ENCODE results near the gene TYROBP.

GRCh38 chr19:35909684-35910035, 1.6 kb upstream of the TYROBP start:
- TF ChIP-seq USF2 (IDR thresholded peaks at IDR 0.05; ENCODE audit: low read length) (no peak), EP300 (IDR thresholded peaks at IDR 0.05; ENCODE audit: borderline replicate concordance in 1 of 2, low read depth in 2 of 2, low read length in 2 of 2) (no peak), CTCF (IDR thresholded peaks at IDR 0.05; ENCODE audit: control extremely low read depth in 1 of 3, insufficient read depth in 1 of 3, low read depth in 1 of 3, low read length in 3 of 3) (no peak), EZH2 (IDR thresholded peaks at IDR 0.05; ENCODE audit: low read depth, low read length, severe bottlenecking) (no peak), RAD21 (IDR thresholded peaks at IDR 0.05 in 1 of 2, conservative IDR thresholded peaks at IDR 0.05 in 1 of 2; ENCODE audit: low read depth in 2 of 2, low read length in 2 of 2) (no peak), SIN3A (conservative IDR thresholded peaks at IDR 0.05 in 1 of 2, IDR thresholded peaks at IDR 0.05 in 1 of 2; ENCODE audit: low read depth in 1 of 2, low read length in 2 of 2) (no peak), ZNF274 (IDR thresholded peaks at IDR 0.05; ENCODE audit: borderline replicate concordance, extremely low read depth, low read length) (no peak), SP4 (IDR thresholded peaks at IDR 0.05; ENCODE audit: low read length) (no peak), SP2 (IDR thresholded peaks at IDR 0.05; ENCODE audit: low read length) (no peak), BACH1 (IDR thresholded peaks at IDR 0.05; ENCODE audit: low read length) (no peak), POLR2A (IDR thresholded peaks at IDR 0.05; ENCODE audit: control extremely low read depth in 1 of 2, low read depth in 2 of 2, low read length in 2 of 2) (no peak), POLR2AphosphoS5 (IDR thresholded peaks at IDR 0.05; ENCODE audit: low read depth, low read length) (no peak)

All from H1 (cell line).